GM19328 (cell line): Measurements from ENCODE around the gene ZFYVE19.

Source experiments
- ATAC-seq: cut with Tn5 transposase; IDR thresholded peaks from one replicate; pipeline ENCODE4 v1.9.1; 2021; ENCODE audit warnings: mild to moderate bottlenecking, moderate library complexity; ENCODE audit not compliant: unreplicated experiment

The ZFYVE19 gene

GRCh38 chr15:40812721-40813425, 6.0 kb downstream of the ZFYVE19 start:
- no peak for ATAC-seq

GRCh38 chr15:40815042-40815698, 8.3 kb downstream of the ZFYVE19 start:
- no peak for ATAC-seq

GRCh38 chr15:40819048-40819447, 12.2 kb downstream of the ZFYVE19 start:
- ATAC-seq: no peak

- no peak for ATAC-seq
These were observed 14.3 kb downstream of the ZFYVE19 start for GRCh38 chr15:40821195-40821594.

- ATAC-seq: no peak
These were observed 16.9 kb downstream of the ZFYVE19 start for GRCh38 chr15:40823572-40824343.

GRCh38 chr15:40825661-40826422, 19.0 kb downstream of the ZFYVE19 start:
- no peak for ATAC-seq

- no peak for ATAC-seq
These were observed 19.7 kb downstream of the ZFYVE19 start for GRCh38 chr15:40826423-40827075.

- no peak for ATAC-seq
These were observed 21.7 kb downstream of the ZFYVE19 start, which contains the start of gene PPP1R14D for GRCh38 chr15:40828447-40829036. TSS of gene PPP1R14D (minus strand) at chr15:40828708. CDS start at chr15:40828641, 67 bp downstream.

GRCh38 chr15:40829115-40829514, 22.2 kb downstream of the ZFYVE19 start:
- no peak for ATAC-seq

GRCh38 chr15:40830884-40831283, 24.0 kb downstream of the ZFYVE19 start:
- ATAC-seq: no peak

- ATAC-seq: no peak
These were observed 25.0 kb downstream of the ZFYVE19 start for GRCh38 chr15:40831861-40832260.

- ATAC-seq: no peak
These were observed 26.0 kb downstream of the ZFYVE19 start for GRCh38 chr15:40832903-40833302.

- ATAC-seq: no peak
These were observed 29.1 kb downstream of the ZFYVE19 start for GRCh38 chr15:40836020-40836419.

- no peak for ATAC-seq
These were observed 31.9 kb downstream of the ZFYVE19 start for GRCh38 chr15:40838756-40839155.

- no peak for ATAC-seq
These were observed 34.9 kb downstream of the ZFYVE19 start for GRCh38 chr15:40841741-40842140.

GRCh38 chr15:40843261-40843884, 36.5 kb downstream of the ZFYVE19 start:
- no peak for ATAC-seq

- ATAC-seq: no peak
These were observed 37.2 kb downstream of the ZFYVE19 start, which contains the start of gene SPINT1 for GRCh38 chr15:40843885-40844695. TSS of gene SPINT1 (plus strand) at chr15:40844048. CDS start at chr15:40844555, 507 bp downstream.

- no peak for ATAC-seq
These were observed 37.8 kb downstream of the ZFYVE19 start for GRCh38 chr15:40844696-40845030.

GRCh38 chr15:40845036-40845435, 38.1 kb downstream of the ZFYVE19 start:
- no peak for ATAC-seq
